Measurements from ENCODE around the gene GID8. TPM values are rescaled to one million over a fixed set of nuclear protein-coding genes. Genes with fewer than 3 reads are reported as not detected.

Gene GID8
- total and polyA plus RNA-seq, 7 donors: 17.4 to 36.5 (median 25.9) TPM

DNA sequence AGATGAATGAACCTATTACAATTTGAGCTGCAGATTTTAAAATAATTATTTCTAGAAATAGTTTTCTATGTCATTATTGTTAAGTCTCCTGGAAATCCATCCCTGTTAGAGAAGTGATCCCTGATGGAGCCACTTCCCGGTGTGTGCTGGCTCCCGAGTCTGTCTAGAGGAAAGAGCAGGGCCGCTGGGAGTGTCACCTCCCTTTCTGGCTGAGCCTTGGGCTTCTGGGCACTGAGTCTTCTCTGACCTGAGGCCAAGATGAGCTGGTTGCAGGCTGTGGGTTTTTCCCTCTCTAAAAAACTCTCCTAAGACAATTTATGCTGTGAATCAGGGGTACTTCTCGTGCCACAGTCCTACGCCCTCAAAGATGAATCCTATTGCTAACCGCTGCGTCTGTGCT is 47.5 kb upstream of the GID8 start:
- Histone ChIP-seq H3K27me3 (no peaks in the 10 kb centered on the region), H3K36me3 (peaks cover 60 to 89% (median 69%) of the 10 kb centered on the region in 4 donors), H3K4me1 (peaks cover 0 to 17% (median 13%) of the 10 kb centered on the region in 4 donors), H3K4me3 (no peak overlapping the region), H3K27ac (no peak overlapping the region), H3K9me3 (no peaks in the 10 kb centered on the region)
- TF ChIP-seq POLR2A (IDR thresholded peaks at IDR 0.05) (no peak), POLR2AphosphoS5 (IDR thresholded peaks at IDR 0.05) (no peak), EP300 (IDR thresholded peaks at IDR 0.05) (no peak), CTCF (IDR thresholded peaks at IDR 0.05) (no peak)
- intact Hi-C loops (cut with DNase I): no loop called here
- no peak for DNase-seq
- 92 to 93% methylated on average over 7 of the region's 7 CpGs for WGBS, 2 donors

DNA sequence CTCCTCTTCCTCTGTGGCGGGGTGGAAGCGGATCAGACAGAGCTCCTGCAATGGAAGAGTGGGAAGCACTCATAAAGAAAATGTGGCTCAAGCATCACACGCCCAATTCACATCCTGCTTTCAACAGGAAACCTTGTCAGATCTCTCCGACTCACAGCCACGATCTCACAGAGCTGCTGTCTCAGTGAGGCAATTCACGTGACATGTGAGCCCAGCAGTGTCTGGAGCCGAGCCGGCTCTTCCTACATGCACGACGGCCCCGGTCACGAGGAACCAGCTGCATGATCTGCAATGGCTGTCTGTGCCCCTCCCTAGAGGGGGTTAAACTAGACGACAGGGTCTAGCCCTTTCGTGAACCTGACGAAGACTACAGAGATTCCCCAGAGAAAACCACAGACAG is 46.8 kb upstream of the GID8 start:
- H3K9me3 ChIP-seq: no peaks in the 10 kb centered on the region
- DNase-seq: no peak
- whole genome bisulfite sequencing, 2 donors: 79 to 90% methylated on average over 15 of the region's 15 CpGs
- TF ChIP-seq EP300 (IDR thresholded peaks at IDR 0.05): no peak
- TF ChIP-seq POLR2AphosphoS5 (IDR thresholded peaks at IDR 0.05): no peak
- TF ChIP-seq CTCF (IDR thresholded peaks at IDR 0.05): no peak
- H3K36me3 ChIP-seq: peaks cover 60 to 94% (median 71%) of the 10 kb centered on the region in 4 donors
- intact Hi-C loops (cut with DNase I): no loop called here
- H3K4me1 ChIP-seq: peaks cover 0 to 17% (median 13%) of the 10 kb centered on the region in 4 donors
- H3K27ac ChIP-seq: no peak overlapping the region
- no peaks in the 10 kb centered on the region for H3K27me3 ChIP-seq
- no peak overlapping the region for H3K4me3 ChIP-seq

- Histone ChIP-seq H3K4me1 (peaks cover 0 to 10% (median 4%) of the 10 kb centered on the region in 4 donors), H3K27me3 (no peaks in the 10 kb centered on the region), H3K4me3 (no peak overlapping the region), H3K36me3 (peaks cover 60 to 93% (median 74%) of the 10 kb centered on the region in 4 donors), H3K27ac (no peak overlapping the region), H3K9me3 (no peaks in the 10 kb centered on the region)
- 89 to 92% methylated on average over 25 of the region's 25 CpGs for WGBS, 2 donors
- TF ChIP-seq EP300 (IDR thresholded peaks at IDR 0.05) (no peak), POLR2AphosphoS5 (IDR thresholded peaks at IDR 0.05) (no peak), POLR2A (IDR thresholded peaks at IDR 0.05) (no peak), CTCF (IDR thresholded peaks at IDR 0.05) (no peak)
- no peak for DNase-seq
- intact Hi-C loops (cut with DNase I): no loop called here
Observed at GRCh38 chr20:62892348-62893304, 45.3 kb upstream of the GID8 start.

GRCh38 chr20:62893700-62894099 is 44.2 kb upstream of the GID8 start:
- intact Hi-C loops (cut with DNase I): no loop called here
- Histone ChIP-seq H3K27ac (no peak overlapping the region), H3K36me3 (peaks cover 54 to 82% (median 68%) of the 10 kb centered on the region in 4 donors)

More at GRCh38 chr20:62893700-62894099, 44.2 kb upstream of the GID8 start:
- TF ChIP-seq POLR2AphosphoS5 (IDR thresholded peaks at IDR 0.05): no peak
- TF ChIP-seq CTCF (IDR thresholded peaks at IDR 0.05): no peak
- no peak for TF ChIP-seq EP300 (IDR thresholded peaks at IDR 0.05)
- no peak for TF ChIP-seq POLR2A (IDR thresholded peaks at IDR 0.05)
- Histone ChIP-seq H3K4me3 (no peak overlapping the region), H3K27me3 (no peaks in the 10 kb centered on the region), H3K4me1 (peaks cover 0 to 15% (median 4%) of the 10 kb centered on the region in 4 donors), H3K9me3 (no peaks in the 10 kb centered on the region)
- 96 to 97% methylated on average over 14 of the region's 14 CpGs for WGBS, 2 donors
- DNase-seq: no peak
